Measurements from ENCODE around the gene ANKH. TPM values are rescaled to one million over a fixed set of nuclear protein-coding genes. Genes with fewer than 3 reads are reported as not detected.

The ANKH gene
- total and polyA plus RNA-seq, 2 of the 13 experiments (the other 11 are each of a cell fraction or from before 2014, with no cell fraction given): 25.0 to 36.0 TPM

- no peak overlapping the region for H3K9ac ChIP-seq (ENCODE audit: insufficient read depth, low read depth, low read length)
- H4K20me1 ChIP-seq (ENCODE audit: insufficient read depth, low read length): no peaks in the 10 kb centered on the region
- no peak overlapping the region for H2AFZ ChIP-seq (ENCODE audit: low read length)
- no peak overlapping the region for H3K4me3 ChIP-seq (replicated peaks in 1 of 3; ENCODE audit: insufficient read depth in 1 of 3, low read depth in 2 of 3, low read length in 3 of 3)
- ATAC-seq: no peak
- no peak for DNase-seq (ENCODE audit: low spot score)
- no peaks in the 10 kb centered on the region for H3K9me3 ChIP-seq (ENCODE audit: low read length)
- no peak for FAIRE-seq
- H3K79me2 ChIP-seq (ENCODE audit: insufficient read depth, low read length): no peaks in the 10 kb centered on the region
- CTCF ChIA-PET (ENCODE audit: low intra/inter-chr PET ratio, low total read pairs): no interaction called here
- 92% methylated on average over 4 of the region's 4 CpGs for WGBS (ENCODE audit: low lambda C conversion rate)
- intact Hi-C loops (cut with micrococcal nuclease; ENCODE audit: unreplicated experiment) (no loop called here), in situ Hi-C loops (cut with HindIII; ENCODE audit: extremely low pct_ligation_motif_present, low pct_unique_long_range_greater_than_20kb) (no loop called here)
- H3K4me1 ChIP-seq (ENCODE audit: insufficient read depth, low read length): peaks cover 51% of the 10 kb centered on the region
- BruUV-seq (replicated peaks): no TSS peak
- peaks cover 1 to 6% of the 10 kb centered on the region in 2 experiments; a peak in 2 of 5 replicates for H3K36me3 ChIP-seq (replicated peaks in 1 of 2; ENCODE audit: control insufficient read depth in 1 of 2, insufficient read depth in 2 of 2, low read length in 2 of 2)
- no peak overlapping the region for H3K4me2 ChIP-seq (ENCODE audit: low read depth, low read length)
- no peak overlapping the region for H3K27ac ChIP-seq (ENCODE audit: extremely low read length, insufficient read depth, low read length)
- no peaks in the 10 kb centered on the region for H3K27me3 ChIP-seq (ENCODE audit: control insufficient read depth in 1 of 2, insufficient read depth in 2 of 2, low read length in 2 of 2)
- POLR2A ChIA-PET: interaction anchor here (1.2 to 1.4 kb wide), 2 partner anchors 8 to 12 kb away, joined by 3 to 4 read pairs; no protein-coding TSS in a partner anchor
- no peak for TF ChIP-seq NCOA1 (CRISPR knock-in tag; IDR thresholded peaks at IDR 0.05)
- TF ChIP-seq GPBP1L1 (CRISPR knock-in tag; IDR thresholded peaks at IDR 0.05): no peak
- TF ChIP-seq MBD4 (IDR thresholded peaks at IDR 0.05; ENCODE audit: borderline replicate concordance, low read length): no peak
- no peak for TF ChIP-seq ZBTB40 (IDR thresholded peaks at IDR 0.05)
- TF ChIP-seq ZBTB40 (CRISPR knock-in tag; IDR thresholded peaks at IDR 0.05): no peak
- TF ChIP-seq GATAD2A (CRISPR knock-in tag; IDR thresholded peaks at IDR 0.05): no peak
- no peak for TF ChIP-seq RELA (CRISPR knock-in tag; IDR thresholded peaks at IDR 0.05)
- TF ChIP-seq MAF1 (CRISPR knock-in tag; IDR thresholded peaks at IDR 0.05; ENCODE audit: borderline replicate concordance): no peak
- no peak for TF ChIP-seq ZNF333 (CRISPR knock-in tag; IDR thresholded peaks at IDR 0.05; ENCODE audit: borderline replicate concordance)
Measured at GRCh38 chr5:14762549-14763216, 108.9 kb downstream of the ANKH start.
